ENCODE data around the gene XYLT1.
"Not testable (repeated sequence)": the region's sequence is repeated elsewhere in the genome, so short reads cannot be mapped to it uniquely, and the experiment has no call there.

XYLT1 gene

DNA sequence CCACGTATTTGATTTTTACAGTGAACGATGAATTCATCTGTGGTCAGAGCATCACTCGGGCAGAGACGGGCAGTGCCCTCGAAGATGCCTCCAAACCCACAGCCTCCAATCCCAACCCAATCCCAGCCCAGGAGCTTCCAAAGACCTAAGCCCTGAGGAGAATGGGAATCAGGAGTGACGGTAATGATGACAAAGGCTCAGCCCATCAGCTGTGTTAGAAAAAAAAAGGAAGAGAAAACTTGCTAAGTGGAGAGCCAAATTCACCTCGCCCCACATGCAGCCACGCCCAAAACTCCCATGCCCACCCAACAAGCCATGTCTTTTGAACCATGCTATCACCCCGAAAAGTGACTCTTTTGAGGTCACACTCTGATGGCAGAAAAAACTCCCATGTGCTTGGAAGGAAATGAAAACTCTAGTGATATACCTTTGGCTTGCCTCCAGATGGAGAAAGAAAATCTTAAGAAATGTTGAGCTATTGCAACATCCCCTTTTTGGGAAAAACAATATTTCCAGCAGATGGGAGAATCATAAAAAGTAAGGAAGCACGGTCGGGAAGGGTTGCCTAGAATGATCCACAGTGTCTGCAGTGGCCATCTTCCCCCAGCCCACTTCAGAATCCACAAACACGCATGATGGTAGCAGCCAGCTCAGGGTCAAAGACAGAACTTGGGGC is 37.7 kb downstream of the XYLT1 start:
- no peak for DNase-seq (ENCODE audit: low read depth in 2 of 2)

DNA sequence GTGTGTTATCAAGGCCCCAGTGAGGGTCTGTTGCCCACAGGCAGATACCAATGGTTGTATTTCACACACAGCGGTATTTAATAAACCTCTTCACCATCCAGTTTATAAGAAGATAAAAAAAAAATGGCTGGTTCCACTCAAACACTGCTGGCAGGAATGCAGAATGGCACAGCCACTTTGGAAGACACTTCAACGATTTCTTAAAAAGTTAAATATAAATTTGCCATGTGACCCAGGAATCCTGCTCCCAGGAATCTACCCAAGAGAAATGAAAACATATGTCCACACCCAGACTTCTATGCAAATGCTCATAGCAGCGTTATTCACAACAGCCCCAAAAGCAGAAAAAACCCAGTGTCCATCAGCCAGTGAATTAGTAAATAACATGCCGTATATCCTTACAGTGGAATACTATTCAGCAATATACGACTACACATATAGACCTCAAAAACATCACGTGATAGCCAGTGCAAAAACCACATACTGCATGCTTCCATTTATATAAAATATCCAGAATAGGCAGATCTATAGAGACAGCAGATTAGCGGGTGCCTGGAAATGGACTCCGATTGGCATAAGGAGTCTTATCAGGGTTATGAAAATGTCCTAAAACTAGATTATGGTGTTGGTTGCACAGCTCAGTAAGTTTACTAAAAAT is 38.7 kb downstream of the XYLT1 start:
- DNase-seq (ENCODE audit: low read depth in 2 of 2) = no peak

GRCh38 chr16:17431012-17431411 is 39.7 kb downstream of the XYLT1 start:
- no peak for DNase-seq (ENCODE audit: low read depth in 2 of 2)

GRCh38 chr16:17426451-17426850 is 44.3 kb downstream of the XYLT1 start:
- no peak for DNase-seq (ENCODE audit: low read depth in 2 of 2)

DNA sequence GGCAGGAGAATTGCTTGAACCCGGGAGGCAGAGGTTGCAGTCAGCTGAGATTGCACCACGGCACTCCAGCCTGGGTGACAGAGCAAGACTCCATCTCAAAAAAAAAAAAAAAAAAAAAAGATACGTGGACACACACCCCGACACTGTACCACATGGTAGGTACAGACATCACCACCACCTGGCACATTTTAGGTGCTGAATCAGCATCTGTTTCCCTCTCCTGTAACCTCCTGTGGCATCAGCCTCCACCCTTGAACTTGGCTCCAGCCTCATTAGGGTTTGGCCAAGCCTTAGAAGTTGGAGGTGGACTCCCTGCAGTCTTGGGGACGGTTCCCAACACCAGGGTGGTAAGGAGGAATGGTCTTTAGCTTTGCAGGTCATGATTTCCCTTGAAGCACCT is 46.0 kb downstream of the XYLT1 start:
- no peak for DNase-seq (ENCODE audit: low read depth in 2 of 2)

- no peak for DNase-seq (ENCODE audit: low read depth in 2 of 2)
These were observed 47.5 kb downstream of the XYLT1 start for GRCh38 chr16:17423221-17423620.

DNA sequence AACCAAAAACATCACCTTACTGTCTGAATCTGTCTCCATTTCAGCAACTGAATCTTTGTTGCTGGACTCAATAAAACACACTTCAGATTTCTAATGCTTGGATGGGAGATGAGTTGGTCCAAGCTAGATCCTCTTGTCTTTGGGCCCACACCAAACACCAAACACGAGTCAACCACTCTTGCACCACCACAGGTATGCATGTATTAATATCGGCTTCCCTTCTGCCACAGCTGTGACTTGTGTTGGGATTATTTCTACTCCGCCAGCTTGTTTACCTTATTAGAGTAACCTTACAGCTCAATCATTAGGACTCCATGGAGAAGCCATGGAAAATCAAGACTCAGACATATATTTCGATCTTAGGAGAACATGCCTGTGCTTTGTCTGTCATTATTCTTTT is 49.9 kb downstream of the XYLT1 start:
- DNase-seq (ENCODE audit: low read depth in 2 of 2) = no peak

DNA sequence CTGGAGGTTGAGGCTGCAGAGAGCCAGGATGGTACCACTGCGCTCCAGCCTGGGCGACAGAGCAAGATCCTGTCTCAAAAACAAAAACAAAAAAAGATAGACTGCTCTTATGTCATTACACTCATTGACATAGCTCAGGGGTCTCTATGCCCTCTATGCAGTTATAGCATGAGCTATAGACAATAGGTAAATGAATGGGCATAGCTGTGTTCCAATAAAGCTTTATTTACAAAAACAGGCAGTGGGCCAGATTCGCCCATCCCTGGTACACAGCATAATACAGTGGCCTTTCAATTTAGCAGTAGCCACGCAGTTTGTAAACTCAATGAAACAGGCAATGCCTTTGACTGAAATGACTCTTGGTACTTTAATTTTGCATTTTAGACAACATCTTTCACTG is 51.5 kb downstream of the XYLT1 start:
- DNase-seq (ENCODE audit: low read depth in 2 of 2) = no peak

DNA sequence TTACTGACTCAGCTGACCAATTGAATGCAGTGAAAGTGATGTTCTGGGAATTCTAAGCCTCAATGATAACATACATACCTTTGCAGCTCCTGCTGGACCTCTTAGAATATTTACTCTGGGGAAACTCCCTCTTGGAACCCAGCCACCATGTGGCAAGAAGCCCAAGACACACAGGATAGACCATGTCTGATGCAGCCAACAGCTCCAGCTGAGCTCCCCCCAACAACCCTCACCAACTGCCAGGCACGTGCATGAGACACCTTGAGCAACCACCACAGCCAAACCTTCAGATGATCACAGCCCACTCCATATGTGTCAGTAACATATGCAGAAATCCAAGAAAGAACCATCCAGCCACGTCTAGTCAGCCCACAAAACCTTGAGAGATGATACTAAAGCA is 53.0 kb downstream of the XYLT1 start:
- DNase-seq (ENCODE audit: low read depth in 2 of 2) = no peak

DNA sequence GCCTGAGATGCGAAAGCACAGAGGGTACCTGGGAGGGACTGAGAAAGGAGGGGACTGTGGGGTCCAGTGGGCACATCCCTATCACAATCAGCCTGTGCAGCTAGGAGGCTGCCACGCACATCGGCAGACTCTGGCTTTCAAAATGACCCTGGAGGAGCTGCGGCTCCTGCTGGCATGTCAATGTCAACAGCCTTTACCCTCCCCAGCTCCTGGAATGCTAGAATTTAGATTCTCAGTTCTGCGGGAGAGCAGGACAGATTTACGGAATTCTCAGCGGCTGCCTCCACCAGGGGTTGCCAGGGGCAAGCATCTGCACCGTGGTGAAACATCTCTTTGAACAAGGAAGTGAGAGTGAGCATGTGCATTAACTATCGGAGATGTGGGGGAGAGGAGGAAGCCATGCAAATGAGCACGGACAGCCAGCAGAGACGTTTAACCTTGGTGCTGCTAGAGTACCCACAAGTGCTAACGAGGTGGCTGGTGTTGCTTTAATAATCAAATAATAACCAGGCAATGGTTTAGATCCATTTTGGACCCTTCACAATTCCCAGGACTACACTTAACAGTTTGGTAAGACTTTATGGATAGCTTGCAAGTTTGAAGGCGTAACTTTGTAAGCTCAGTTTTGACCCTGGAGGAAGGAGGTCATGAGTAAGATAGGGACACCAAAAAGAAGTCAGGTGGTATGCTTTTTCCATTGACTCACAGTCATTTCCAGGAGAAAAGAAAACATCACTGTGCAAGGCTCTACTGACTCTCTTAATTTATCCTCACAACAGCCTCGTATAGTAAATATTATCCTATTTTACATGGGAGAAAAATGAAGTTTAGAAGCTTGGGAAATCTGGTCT is 54.1 kb downstream of the XYLT1 start:
- peak; percentile 15 to 21 for DNase-seq (ENCODE audit: low read depth in 2 of 2)

DNA sequence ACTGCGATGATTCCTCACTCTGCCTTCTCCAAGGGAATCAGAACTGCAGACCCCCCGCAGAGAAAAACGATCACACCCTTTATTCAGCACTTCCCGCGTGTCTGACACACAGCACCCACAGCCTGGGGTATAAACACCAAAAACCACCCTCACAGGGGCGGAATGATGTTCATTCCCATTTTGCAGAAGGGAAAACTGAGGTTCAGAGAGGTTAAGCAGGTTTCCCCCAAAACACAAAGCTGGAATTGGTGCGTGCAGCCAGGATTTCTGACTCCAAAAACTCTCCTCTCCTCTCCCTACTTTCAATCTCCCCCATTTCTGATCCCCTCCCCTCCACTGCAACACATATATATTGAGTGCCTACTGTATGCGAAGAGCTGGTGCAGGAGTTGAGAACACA is 55.8 kb downstream of the XYLT1 start:
- DNase-seq (ENCODE audit: low read depth in 2 of 2) = no peak

GRCh38 chr16:17414421-17414820 is 56.3 kb downstream of the XYLT1 start:
- no peak for DNase-seq (ENCODE audit: low read depth in 2 of 2)

DNA sequence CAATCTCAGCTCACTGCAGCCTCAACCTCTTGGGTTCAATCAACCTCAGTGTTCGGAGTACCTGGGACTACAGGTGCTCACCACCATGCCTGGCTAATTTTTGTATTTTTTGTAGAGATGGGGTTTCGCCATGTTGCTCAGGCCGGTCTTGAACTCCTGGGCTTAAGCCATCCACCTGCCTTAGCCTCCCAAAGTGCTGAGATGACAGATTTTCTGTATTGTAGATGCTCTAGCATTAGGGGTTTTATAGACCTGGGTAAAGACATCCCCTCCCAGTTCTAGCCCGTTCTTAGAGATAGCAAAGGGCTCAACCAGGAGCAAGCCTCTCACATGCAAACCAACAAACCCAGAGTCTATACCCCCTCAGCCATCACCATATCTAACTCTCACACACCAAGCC is 57.3 kb downstream of the XYLT1 start:
- DNase-seq (ENCODE audit: low read depth in 2 of 2) = no peak

GRCh38 chr16:17412791-17413190 is 58.0 kb downstream of the XYLT1 start:
- no peak for DNase-seq (ENCODE audit: low read depth in 2 of 2)

GRCh38 chr16:17412221-17412620 is 58.5 kb downstream of the XYLT1 start:
- no peak for DNase-seq (ENCODE audit: low read depth in 2 of 2)

DNA sequence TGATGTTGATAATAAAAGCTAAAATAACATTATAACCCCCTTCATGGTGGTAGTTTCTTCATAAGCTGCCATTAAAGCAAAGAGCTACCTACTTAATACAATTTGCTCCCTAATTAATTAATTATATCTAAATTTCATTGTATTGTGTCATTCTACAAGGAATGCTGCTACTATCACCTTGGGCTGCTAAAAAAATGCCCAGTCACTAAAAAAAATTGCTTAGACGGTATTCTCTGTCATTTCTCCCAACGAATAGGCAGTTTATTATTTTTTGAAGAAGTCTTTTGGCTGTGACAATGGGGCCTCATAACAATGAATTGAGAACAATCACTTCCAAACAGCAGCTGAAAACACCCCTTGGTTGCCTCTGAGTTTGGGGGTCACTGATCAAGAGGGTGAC is 59.5 kb downstream of the XYLT1 start:
- no peak for DNase-seq (ENCODE audit: low read depth in 2 of 2)

GRCh38 chr16:17410316-17410715 is 60.4 kb downstream of the XYLT1 start:
- DNase-seq (ENCODE audit: low read depth in 2 of 2) = not testable (repeated sequence)

DNA sequence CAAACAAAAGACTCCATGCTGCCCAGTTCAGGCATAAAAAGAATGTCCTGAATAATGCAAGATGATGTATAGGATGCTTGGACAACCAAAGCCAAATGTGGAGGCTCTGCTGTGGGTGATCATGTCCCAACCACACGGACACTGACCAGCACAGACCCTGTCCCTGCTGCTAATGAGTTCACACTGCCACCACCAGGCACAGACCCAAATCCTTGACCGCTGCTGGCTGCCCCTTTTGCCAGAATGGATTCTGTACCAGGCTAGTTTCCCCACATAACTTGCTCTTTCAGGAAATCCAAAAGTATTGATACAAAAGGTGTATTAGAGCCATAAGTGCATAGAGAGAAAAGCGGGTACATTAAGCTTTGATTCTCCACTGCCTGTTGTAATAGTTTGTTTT is 60.9 kb downstream of the XYLT1 start:
- DNase-seq (ENCODE audit: low read depth in 2 of 2) = no peak

DNA sequence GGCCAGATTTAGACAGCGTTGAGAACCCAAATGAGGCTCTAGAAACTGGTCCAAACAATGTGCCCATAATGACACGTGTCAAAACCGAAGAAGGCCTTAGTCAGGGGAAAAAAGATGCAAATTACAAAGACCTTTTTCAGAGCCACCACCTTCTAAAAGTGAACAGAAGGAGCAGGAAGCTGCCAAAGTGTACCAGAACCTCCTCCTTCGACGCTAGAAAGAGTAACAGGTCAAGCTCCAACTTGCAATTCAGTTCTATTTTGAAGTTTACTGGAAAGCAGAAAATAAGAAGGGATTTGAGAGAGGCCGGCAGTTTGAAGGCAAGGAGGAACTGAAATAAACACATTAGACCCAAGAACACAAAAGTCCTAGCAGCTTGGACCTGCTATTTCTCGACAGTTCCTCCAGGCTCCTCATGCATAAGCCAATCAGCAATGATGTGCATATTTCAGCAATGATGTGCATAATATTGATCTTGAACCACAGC is 61.8 kb downstream of the XYLT1 start:
- DNase-seq (ENCODE audit: low read depth in 2 of 2) = no peak

- no peak for DNase-seq (ENCODE audit: low read depth in 2 of 2)
These were observed 62.5 kb downstream of the XYLT1 start for GRCh38 chr16:17408296-17408695.

DNA sequence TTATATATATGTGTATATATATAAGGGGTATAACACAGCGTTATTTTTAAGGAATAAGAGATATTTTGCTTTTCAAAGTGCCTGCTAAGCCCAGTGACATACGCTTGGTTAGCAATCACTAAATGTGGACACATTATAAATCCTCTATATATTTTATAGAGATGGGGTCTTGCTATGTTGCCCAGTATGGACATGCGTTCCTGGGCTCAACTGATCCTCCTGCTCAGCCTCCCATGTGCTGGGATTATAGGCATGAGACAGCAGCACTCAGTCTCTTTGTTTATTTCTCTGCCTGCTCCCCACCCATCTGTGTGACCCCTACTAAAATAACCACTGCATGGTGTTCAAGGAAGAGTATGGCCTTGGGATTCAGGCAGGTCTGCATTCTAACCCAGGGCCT is 63.4 kb downstream of the XYLT1 start:
- DNase-seq (ENCODE audit: low read depth in 2 of 2) = no peak

- DNase-seq (ENCODE audit: low read depth in 2 of 2) = no peak
These were observed 65.6 kb downstream of the XYLT1 start for GRCh38 chr16:17404941-17405689.

All from stimulated activated CD4-positive, alpha-beta T cell treated with anti-CD3 and anti-CD28 coated beads, Interleukin-1b, Interleukin-23, amount 100 ng/mL, for 4 hours (primary cell).